ENCODE data around the gene FKBP10.
"Not testable (repeated sequence)": the region's sequence is repeated elsewhere in the genome, so short reads cannot be mapped to it uniquely, and the experiment has no call there.

The FKBP10 gene

DNA sequence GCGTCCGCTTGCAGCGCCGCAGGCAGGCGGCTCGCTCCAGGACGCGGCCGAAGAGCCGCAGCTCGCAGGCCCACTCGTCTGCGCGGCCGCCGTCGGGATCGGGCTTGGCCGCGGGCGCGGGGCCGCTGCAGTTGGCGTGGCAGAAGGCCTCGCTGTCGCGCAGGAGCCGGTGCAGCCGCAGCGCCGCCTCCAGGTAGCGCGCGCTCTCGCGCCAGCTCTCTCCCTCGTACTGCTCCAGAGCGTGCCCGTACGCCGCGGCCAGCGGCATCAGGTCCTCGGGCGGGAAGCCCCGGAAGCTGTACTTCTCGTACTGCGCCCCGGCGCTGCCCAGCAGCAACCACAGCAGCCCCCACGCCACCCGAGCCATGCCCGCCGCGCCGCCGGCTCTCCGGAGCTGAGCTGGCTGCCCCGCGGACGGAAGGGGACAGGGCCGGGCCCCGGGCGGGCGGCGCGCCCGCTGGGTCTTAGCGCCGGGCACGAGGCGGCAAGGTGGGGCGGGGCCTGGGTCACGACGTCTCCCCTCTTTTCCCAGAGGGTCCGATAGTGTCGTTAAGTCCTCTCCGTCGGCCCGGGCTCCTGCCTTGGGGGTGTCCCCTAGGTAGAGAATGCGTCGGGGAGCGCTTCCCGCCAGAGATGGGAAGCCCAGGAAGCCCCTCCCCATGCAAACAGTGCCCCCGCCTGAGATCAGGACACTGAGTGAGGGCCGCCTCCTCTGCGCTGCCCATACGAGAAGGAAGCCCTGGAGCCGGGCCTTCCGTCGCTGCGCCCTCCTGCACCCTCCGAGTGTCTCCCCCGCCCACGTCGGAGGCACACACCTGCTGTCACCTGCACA, 1.0 kb upstream of the FKBP10 start, which contains the start of gene P3H4:
Gene P3H4 (minus strand): TSS at position 401 of the 832 bp plus-strand sequence. CDS start 34 bp downstream, at position 367.
- DNase-seq: peak; percentile 67

DNA sequence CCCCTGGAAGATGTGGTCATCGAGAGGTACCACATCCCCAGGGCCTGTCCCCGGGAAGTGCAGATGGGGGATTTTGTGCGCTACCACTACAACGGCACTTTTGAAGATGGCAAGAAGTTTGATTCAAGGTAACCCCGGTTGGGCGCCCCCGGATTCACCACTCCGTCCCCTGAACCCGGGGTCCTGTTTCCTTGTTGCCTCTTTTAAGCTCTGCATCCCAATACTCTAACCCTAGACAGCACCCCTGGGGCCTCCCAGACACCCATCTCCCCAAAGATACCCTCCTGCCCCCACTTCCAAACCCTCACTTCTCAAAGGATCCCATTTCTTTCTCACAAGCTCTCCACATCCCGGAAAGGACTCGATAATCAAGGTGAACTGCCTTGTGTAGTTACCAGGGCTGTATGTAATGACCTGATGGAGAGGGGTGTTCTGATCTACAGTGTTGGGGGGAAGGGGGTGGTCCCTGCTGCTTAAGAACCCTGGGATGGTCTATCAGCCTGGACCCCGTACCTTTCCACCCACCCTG, 412 bp downstream of the FKBP10 start:
- DNase-seq: no peak

GRCh38 chr17:41813699-41814124, 908 bp downstream of the FKBP10 start:
- no peak for DNase-seq

GRCh38 chr17:41814195-41814594, 1.4 kb downstream of the FKBP10 start:
- DNase-seq: no peak

- no peak for DNase-seq
Measured at GRCh38 chr17:41816637-41817320, 4.0 kb downstream of the FKBP10 start.

GRCh38 chr17:41818024-41818423, 5.2 kb downstream of the FKBP10 start:
- no peak for DNase-seq

DNA sequence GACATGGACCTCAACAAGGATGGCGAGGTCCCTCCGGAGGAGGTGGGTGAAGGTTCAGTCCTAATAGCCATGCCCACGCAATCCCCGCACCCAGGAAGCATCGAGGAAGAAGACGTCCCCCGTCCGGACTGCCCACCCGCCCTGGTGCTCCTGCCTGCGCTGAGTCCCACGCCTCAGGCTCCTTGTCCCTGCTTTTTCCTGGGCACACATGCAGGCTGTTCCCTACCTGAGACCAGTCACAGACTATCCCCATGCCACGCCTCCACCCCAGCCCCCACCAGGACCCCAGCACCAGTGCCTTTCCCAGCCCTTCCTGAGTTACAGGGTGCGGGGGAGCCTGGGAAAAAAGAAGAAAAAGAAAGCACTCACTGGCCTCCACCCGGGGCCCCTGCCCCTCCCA, 9.0 kb downstream of the FKBP10 start:
- DNase-seq: no peak

- DNase-seq: no peak
Measured at GRCh38 chr17:41822216-41823140, 9.7 kb downstream of the FKBP10 start.

- DNase-seq: no peak
Measured at GRCh38 chr17:41823141-41823524, 10.3 kb downstream of the FKBP10 start.

DNA sequence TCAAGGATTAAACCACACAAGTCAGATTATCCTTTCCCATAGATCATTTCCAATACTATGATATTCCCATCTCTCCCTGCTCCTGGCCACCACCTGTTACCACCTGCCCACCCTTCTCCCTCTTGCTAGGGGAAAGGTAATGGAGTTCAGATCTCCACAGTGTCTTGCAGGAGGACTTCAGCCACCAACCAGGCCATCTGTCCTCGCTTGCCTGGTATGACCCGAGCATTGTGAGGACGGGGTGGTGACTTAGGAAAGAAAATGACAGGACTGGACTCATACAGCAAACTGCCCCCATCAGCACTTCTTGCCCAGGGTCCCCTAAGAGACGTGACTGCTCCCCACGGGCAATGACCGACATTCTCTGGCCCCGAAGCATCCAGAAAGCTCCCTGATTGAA, 10.8 kb downstream of the FKBP10 start:
- no peak for DNase-seq

GRCh38 chr17:41824086-41824485, 11.3 kb downstream of the FKBP10 start:
- DNase-seq: no peak

GRCh38 chr17:41825175-41825845, 12.5 kb downstream of the FKBP10 start:
- DNase-seq: no peak

DNA sequence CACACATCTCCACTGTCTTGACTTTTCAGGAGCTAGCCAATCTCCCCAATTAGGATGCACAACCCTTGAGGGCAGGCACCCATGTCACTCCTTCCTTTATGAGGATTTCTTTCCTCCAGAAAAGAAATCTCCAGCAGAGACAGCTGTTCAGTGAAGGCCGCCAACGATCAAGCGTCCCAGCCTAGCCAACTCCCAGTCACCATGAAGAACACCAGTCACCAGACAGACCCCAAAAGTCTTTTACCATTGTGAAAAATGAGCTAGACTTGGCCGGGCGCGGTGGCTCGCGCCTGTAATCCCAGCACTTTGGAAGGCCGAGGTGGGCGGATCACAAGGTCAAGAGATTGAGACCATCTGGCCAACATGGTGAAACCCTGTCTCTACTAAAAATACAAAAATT, 17.2 kb downstream of the FKBP10 start:
- not testable (repeated sequence) for DNase-seq

GRCh38 chr17:41835214-41835799, 22.5 kb downstream of the FKBP10 start:
- DNase-seq: no peak

DNA sequence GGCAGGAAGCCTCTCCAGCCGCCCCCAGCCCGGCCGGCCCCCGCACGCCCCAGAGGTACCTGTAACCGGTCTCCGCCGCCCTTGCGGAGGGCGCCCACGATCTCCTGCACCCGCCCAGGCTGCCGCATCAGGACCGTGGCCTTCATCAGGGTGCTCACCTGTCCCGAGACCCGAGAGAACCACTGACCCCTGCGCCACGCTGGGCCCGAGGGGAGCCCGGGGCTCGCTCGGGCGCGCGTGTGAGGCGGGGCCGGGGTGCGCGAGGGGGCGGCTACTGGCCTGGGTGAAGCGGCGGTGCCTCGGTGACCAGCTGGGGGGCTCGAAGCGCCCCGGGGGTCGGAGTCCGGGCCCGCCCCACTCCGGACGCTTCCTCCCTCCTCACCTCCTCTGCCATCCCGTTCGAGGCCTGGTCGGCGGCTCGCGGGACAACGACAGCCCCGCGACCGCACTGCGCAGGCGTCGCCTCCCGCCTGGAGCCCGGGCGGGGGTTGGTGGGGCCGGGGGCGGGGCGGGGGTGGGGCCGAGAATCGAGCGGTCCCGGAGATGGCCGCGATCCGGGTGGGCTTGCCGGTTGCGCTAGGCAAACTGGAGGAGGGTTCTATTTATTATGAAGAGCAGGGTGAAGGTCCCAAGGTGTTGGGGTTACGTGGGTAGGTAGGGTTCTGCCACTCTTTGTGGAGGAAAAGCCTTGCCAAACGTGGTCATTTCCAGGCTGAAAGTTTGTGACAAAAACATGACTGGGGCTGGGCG, 23.2 kb downstream of the FKBP10 start, which contains the start of gene NT5C3B:
Gene NT5C3B (minus strand): TSS at position 433 of the 750 bp plus-strand sequence. CDS start 39 bp downstream, at position 394.
- DNase-seq: peak; percentile 42

GRCh38 chr17:41836550-41837196, 23.9 kb downstream of the FKBP10 start:
- DNase-seq: no peak

GRCh38 chr17:41837761-41838538, 25.1 kb downstream of the FKBP10 start, which contains the start of gene KLHL10:
TSS of gene KLHL10 (plus strand) at chr17:41837825. CDS start at chr17:41837933, 108 bp downstream.
- DNase-seq: no peak

GRCh38 chr17:41839448-41839847, 26.6 kb downstream of the FKBP10 start:
- not testable (repeated sequence) for DNase-seq

GRCh38 chr17:41840781-41841180, 28.0 kb downstream of the FKBP10 start:
- not testable (repeated sequence) for DNase-seq
